Measurements from ENCODE around the gene TMEM82. TPM values are rescaled to one million over a fixed set of nuclear protein-coding genes. Genes with fewer than 3 reads are reported as not detected.

TMEM82 gene
- total RNA-seq, 1 donor from 2014 or later: not detected

DNA sequence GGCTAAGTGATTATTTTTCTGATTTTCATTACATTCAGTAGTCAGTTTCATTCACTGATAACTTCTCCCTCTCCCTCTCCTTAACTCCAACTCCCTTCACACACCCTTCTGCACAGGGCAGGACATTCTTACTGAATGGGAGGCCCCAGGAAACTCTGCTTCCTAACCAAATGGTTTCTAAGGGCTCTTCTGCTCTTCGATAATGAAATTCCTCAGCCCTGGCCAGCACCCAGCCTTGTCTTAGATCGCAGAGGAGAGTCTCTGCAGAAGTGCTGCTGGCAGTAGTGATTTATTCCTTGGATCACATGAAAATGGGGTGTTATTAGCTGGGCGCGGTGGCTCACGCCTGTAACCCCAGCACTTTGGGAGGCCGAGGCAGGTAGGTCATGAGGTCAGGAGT, 41.8 kb upstream of the TMEM82 start:
- DNase-seq (ENCODE audit: extremely low spot score in 2 of 2): no peak
- no peaks in the 10 kb centered on the region for H3K36me3 ChIP-seq
- no peaks in the 10 kb centered on the region for H3K27me3 ChIP-seq
- no peak for TF ChIP-seq POLR2AphosphoS5 (IDR thresholded peaks at IDR 0.05; ENCODE audit: insufficient read depth in 1 of 2, low read depth in 1 of 2)
- no peak for TF ChIP-seq POLR2A (IDR thresholded peaks at IDR 0.05)
- TF ChIP-seq, protein P1, sequence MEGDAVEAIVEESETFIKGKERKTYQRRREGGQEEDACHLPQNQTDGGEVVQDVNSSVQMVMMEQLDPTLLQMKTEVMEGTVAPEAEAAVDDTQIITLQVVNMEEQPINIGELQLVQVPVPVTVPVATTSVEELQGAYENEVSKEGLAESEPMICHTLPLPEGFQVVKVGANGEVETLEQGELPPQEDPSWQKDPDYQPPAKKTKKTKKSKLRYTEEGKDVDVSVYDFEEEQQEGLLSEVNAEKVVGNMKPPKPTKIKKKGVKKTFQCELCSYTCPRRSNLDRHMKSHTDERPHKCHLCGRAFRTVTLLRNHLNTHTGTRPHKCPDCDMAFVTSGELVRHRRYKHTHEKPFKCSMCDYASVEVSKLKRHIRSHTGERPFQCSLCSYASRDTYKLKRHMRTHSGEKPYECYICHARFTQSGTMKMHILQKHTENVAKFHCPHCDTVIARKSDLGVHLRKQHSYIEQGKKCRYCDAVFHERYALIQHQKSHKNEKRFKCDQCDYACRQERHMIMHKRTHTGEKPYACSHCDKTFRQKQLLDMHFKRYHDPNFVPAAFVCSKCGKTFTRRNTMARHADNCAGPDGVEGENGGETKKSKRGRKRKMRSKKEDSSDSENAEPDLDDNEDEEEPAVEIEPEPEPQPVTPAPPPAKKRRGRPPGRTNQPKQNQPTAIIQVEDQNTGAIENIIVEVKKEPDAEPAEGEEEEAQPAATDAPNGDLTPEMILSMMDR (IDR thresholded peaks at IDR 0.05): no peak
- peak overlapping the region; percentile 61 for H3K27ac ChIP-seq
- H3K4me1 ChIP-seq: peaks cover 64% of the 10 kb centered on the region
- H3K4me3 ChIP-seq: no peak overlapping the region
- H3K9me3 ChIP-seq: no peaks in the 10 kb centered on the region
- intact Hi-C loops (cut with DNase I): loop anchor here (5.0 to 10.0 kb wide), 2 partner anchors 57 to 86 kb away; partner anchors contain the start of genes DDI2 and FBLIM1

DNA sequence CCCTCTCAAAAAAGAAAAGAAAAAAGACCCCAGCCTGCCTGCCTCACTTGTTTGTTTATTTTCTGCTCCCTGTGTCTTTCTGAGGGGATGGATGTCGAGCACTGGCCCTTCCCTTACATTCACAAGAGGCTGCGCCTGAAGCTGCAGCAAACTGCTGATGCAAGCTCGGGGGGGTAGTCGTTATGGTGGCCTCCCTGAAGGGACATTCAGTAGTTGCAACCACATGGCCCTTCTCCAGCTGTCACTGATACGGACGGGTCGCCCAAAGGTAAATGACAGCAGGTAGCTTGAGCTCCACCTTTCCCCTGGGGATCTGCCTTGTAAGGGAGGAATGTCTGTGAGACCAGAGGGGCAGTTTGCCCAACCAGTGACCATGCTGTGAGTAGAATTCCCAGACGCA, 40.5 kb upstream of the TMEM82 start:
- H3K27ac ChIP-seq: peak overlapping the region; percentile 95
- H3K4me1 ChIP-seq: peaks cover 65% of the 10 kb centered on the region

DNA sequence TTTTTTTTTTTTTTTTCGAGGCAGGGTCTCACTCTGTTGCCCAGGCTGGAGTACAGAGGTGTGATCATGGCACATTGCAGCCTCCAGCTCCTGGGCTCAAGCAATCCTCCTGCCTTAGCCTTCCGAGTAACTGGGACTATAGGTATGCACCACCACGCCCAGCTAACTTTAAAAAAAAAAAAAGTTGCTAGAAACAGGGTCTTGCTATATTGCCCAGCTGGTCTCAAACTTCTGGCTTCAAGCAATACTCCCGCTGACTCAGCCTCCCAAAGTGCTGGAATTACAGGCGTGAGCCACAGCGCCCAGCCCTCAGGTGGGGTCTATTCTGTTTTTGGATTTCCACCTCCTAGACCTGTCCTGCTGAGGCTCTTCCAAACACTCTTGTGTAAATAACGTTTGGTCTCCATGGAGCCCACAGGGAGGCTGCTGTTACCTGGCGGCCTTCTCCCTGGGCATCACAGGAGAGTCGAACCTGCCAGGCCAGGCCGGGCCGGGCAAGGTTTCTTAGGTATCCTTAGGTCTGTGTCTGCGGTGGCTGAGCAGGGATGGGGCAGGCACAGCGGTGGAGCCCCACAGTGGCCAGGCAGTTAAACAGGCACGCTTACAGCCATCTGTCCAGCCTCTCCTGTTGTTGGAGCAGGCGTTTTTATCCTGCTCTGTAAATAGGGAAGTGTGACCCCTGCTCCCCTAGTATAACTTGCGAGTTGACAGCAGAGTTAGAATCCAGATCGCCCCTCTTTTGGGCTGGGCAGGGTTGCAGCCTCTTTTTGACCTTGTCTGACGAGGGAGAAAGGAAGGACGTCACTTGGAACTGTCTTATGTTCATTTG, 39.4 kb upstream of the TMEM82 start:
- TF ChIP-seq POLR2A (IDR thresholded peaks at IDR 0.05): no peak
- TF ChIP-seq, protein P1 (IDR thresholded peaks at IDR 0.05): no peak
- TF ChIP-seq POLR2AphosphoS5 (IDR thresholded peaks at IDR 0.05; ENCODE audit: insufficient read depth in 1 of 2, low read depth in 1 of 2): no peak
- DNase-seq (ENCODE audit: extremely low spot score in 2 of 2): no peak
- Histone ChIP-seq H3K27ac (peak overlapping the region; percentile 95), H3K27me3 (no peaks in the 10 kb centered on the region), H3K36me3 (no peaks in the 10 kb centered on the region), H3K9me3 (no peaks in the 10 kb centered on the region), H3K4me3 (peak overlapping the region; percentile 1 to 21), H3K4me1 (peaks cover 71% of the 10 kb centered on the region)
- intact Hi-C loops (cut with DNase I): loop anchor here (5.0 to 10.0 kb wide), 2 partner anchors 54 to 88 kb away; partner anchors contain the start of genes DDI2 and FBLIM1

More for the DNA sequence above, 40.5 kb upstream of the TMEM82 start:
- DNase-seq (ENCODE audit: extremely low spot score in 2 of 2): no peak
- no peaks in the 10 kb centered on the region for H3K36me3 ChIP-seq
- H3K4me3 ChIP-seq: no peak overlapping the region
- H3K9me3 ChIP-seq: no peaks in the 10 kb centered on the region
- no peaks in the 10 kb centered on the region for H3K27me3 ChIP-seq
- intact Hi-C loops (cut with DNase I): loop anchor here (5.0 to 10.0 kb wide), 2 partner anchors 56 to 87 kb away; partner anchors contain the start of genes DDI2 and FBLIM1
- TF ChIP-seq POLR2AphosphoS5 (IDR thresholded peaks at IDR 0.05; ENCODE audit: insufficient read depth in 1 of 2, low read depth in 1 of 2): no peak
- TF ChIP-seq POLR2A (IDR thresholded peaks at IDR 0.05): no peak
- TF ChIP-seq, protein P1 (IDR thresholded peaks at IDR 0.05): no peak

DNA sequence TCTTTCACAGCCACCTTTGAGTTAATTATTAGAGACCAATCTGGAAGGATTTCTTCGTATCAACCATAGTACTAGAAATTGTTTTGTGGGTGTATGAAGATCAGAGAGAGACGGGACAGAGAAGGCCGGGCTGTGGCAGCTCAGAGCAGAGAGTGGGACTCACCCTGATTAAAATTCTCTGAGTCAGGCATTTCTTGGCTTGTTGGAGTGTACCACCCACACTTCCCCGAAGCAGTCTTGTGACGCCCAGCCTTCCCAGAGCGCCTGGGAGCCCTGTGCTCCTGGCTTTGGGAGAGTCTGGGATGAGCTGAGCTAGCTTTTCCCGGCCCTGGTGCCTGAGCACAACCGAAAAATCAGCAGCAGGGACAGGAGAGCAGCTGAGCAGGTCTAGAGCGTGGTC, 38.7 kb upstream of the TMEM82 start:
- no peaks in the 10 kb centered on the region for H3K9me3 ChIP-seq
- no peak for DNase-seq (ENCODE audit: extremely low spot score in 2 of 2)
- H3K27me3 ChIP-seq: no peaks in the 10 kb centered on the region
- H3K27ac ChIP-seq: peak overlapping the region; percentile 95
- peaks cover 74% of the 10 kb centered on the region for H3K4me1 ChIP-seq
- TF ChIP-seq, protein P1 (IDR thresholded peaks at IDR 0.05): no peak
- TF ChIP-seq POLR2AphosphoS5 (IDR thresholded peaks at IDR 0.05; ENCODE audit: insufficient read depth in 1 of 2, low read depth in 1 of 2): peak; percentile 88 to 93
- TF ChIP-seq POLR2A (IDR thresholded peaks at IDR 0.05): peak; percentile 8 to 59
- H3K36me3 ChIP-seq: no peaks in the 10 kb centered on the region
- H3K4me3 ChIP-seq: peak overlapping the region in 1 of 2 donors; percentile 21
- intact Hi-C loops (cut with DNase I): loop anchor here (5.0 to 10.0 kb wide), 2 partner anchors 54 to 89 kb away; partner anchors contain the start of genes DDI2 and FBLIM1
